NK-92 (cell line): ENCODE data around the gene ARID1A.
A peak's percentile ranks its signal among the peaks of the same experiment; 100 is the strongest.
"Not testable (repeated sequence)": the region's sequence is repeated elsewhere in the genome, so short reads cannot be mapped to it uniquely, and the experiment has no call there.

Experiments
- DNase-seq: peaks from one replicate; lab custom pipeline; 2025; ENCODE audit not compliant: unreplicated experiment; lab: John Stamatoyannopoulos, UW

ARID1A gene

DNA sequence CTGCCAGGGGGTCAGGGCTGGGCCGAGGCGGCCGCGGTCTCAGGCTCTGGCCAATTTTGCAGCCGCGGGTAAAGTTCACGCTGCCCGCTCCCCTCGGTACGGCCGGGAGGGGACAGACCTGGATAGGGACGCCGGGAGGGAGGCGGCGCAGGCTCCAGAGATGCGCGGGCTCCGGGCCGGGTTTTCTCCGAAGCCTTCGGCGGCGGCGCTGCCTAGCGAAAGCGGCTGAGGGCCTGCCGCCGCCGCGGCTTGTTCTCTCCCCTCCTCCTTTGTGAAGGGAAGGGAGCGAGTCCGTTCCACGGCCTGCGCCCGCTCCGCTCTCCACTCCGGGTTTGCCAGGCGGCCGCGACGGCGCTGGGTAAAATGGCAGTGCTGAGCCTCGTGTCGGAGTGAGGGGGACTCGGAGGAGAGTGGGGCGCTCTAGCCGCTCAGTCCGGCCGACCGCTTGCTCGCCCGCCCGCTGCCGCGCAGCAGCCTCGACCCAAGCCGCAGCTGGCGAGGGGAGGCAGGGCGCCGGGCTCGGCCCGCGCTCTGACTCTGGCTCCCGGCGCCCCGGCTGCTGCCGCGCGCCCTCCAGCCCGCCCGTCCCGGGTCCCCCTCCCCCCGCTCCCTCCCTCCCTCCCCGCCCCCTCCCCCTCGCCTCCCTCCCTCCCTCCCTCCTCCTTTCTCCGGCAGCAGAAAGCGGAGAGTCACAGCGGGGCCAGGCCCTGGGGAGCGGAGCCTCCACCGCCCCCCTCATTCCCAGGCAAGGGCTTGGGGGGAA is at the start of gene ARID1A:
ARID1A (plus strand) TSS at position 660 of the 763 bp plus-strand sequence. CDS start 389 bp downstream, outside the sequence.
- peak; percentile 55 for DNase-seq

DNA sequence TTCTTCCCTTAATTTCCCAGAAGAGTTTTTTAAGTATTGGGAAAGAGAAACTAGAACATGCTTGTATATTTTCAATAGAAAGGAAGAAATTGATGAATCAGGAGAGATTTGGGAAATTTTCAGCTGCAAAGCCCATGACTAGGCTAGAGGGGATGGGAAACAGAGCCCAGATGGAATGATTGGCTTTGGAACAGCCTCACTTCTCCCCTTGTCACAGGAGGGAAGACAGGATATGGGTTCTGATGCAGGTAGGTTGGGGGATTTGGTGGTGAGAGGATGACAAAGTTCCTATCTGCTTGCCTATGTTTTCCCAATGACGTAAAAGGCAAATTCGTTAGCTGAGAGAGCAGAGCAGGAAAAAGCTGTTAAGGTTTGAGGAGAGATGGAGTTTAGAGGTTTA is 31.0 kb upstream of the ARID1A start:
- DNase-seq: no peak

- DNase-seq: no peak
These were observed 29.0 kb upstream of the ARID1A start for GRCh38 chr1:26666855-26667254.

DNA sequence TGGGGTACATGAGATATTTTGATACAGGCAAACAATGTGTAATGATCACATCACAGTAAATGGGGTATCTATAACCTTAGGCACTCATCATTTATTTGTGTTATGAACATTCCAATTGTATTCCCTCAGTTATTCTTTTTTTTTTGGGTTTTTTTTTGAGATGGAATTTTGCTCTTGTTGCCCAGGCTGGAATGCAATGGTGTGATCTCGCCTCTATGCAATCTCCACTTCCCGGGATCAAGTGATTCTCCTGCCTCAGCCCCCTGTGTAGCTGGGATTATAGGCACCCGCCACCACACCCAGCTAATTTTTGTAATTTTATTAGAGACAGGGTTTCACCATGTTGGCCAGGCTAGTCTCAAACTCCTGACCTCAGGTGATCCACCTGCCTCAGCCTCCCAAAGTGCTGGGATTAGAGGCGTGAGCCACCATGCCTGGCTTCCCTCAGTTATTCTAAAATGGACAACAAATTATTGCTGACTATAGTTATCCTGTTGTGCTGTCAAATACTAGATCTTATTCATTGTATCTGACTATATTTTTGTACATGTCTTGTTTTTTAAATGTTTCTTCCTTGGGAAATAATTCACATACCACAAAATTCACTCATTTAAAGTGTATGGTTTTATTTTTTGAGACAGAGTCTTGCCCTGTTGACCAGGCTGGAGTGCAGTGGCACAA is 27.6 kb upstream of the ARID1A start:
- DNase-seq: not testable (repeated sequence)

GRCh38 chr1:26677306-26678115 is 18.3 kb upstream of the ARID1A start:
- no peak for DNase-seq

DNA sequence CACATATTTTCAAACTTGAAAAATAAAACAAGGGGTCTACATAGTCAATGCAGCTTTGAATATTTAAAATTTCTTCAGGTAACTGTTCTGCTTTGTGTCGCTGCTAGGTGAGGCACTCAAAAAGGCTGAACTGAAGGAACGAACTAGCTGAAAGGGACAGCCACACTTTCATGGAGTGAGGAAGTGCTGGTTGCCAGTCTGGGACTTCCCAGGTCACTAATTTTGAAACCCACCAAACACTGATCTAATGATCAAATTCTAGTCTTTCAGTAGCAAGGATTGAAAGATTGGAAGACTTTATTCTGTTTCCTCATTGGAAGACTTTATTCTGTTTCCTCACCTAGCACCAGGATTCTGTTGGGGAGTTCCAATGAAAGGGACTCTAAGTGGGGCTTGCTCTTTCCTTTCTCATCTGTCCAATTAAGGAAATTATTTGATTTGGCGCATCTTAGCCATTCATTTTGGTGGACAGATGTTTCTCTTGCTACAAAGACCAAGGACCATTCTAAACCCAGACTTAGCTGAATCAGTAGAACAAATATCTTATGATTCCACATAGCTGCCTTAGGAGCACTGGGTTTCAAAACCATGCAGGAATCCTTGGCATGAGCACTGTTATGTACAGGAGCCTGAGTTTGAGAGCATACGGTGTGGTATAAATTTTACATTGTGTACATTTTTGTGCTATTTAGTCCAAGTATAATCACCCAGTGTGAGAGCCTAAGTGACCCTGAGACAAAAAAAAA is 10.9 kb upstream of the ARID1A start:
- DNase-seq: no peak

- no peak for DNase-seq
These were observed 9.0 kb upstream of the ARID1A start for GRCh38 chr1:26686795-26687194.

- DNase-seq: no peak
These were observed 6.3 kb upstream of the ARID1A start for GRCh38 chr1:26689504-26689903.

DNA sequence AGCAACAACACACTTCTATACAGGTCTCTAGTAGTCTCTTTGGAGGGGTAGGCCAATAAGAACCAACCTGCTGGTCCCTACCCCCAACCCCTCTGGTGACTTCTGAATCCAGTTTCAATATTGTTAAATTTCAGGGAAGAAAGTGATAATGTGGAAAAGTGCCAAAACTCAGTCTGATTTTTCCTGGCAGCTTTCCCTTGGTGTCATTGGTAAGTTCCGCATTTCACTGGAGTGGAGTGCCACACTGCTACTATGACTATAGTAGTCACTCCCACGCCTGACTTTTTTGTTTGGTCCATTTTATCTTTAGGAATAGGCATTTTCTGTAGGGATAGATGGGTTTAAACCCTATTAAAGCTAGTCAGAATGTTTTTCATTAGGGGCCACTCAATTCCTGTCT is 5.7 kb upstream of the ARID1A start:
- no peak for DNase-seq

GRCh38 chr1:26690576-26691031 is 5.2 kb upstream of the ARID1A start:
- no peak for DNase-seq

DNA sequence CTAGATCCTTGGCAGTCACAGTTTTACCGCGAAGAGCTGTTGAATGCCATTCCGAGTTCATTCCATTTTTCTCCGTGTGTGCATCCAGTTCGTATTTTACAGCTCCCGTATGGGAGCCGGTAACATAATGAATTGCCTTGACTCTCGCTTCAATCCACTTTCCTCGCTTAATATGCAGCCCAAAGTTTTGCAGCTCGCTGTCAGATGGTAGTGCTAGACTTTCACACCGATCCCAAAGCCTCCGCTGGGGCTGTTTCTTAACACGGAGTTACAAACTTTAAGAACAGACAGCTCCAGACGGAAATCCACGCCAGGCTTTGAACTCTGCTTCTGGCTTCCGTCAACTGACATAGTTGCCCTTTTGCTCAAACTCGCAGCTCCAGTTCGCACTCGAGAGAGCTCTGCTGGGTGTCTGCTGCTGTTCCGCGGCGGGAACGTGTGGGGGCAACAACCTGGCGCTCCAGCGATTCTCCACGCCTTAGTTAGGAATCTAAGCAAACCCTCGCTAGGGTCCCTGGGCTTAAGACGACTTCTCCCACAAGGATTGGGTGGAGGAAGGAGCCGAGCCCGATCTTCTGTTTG is 3.5 kb upstream of the ARID1A start:
- no peak for DNase-seq

- DNase-seq: peak; percentile 27
These were observed 2.9 kb upstream of the ARID1A start for GRCh38 chr1:26692793-26693490.

DNA sequence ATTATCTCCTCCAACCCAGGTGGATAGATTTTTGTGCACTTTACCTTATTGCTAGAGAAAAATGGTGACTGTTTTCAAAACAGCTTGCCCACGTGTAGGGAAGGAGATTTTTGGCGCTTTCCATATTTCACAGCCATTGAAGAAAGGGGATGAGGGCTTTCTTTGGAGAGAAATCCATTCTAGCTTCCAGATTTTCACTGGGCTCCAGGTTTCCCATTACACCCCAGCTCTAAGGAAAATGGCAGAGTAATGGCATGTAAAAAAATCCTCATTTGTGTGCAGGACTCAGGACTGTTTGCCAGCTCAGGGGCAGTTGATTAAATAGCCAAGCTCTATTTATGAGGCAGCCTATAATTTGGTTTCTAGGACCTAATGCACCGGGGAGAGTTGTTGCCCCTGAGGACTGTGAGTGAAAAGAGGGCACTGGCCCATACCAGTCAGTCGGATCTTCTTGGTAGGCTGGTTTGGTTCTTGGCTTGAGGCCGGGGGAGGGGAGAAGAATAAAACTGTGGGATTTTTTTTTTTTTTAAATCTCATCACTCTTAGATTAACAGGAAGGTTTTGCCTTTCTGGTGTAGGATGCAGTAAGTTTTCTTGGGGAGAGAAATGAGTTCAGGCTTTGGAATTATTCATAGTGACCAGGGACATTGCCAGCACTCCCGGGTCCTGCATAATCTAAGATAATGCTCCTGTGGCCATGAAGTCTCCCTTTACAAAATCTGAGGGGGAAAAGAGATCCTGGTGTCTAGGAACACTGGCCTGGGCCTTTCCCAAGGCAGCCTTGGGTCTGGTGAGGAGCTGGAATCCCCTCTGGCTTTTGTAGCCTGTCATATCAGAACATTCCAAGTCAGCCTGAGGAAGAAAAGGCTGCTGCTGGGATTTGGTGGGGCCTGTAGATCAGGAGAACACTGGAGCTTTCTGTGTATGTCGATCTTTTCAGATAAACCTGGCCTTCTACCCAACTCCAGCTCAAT is 1.9 kb upstream of the ARID1A start:
- DNase-seq: no peak

DNA sequence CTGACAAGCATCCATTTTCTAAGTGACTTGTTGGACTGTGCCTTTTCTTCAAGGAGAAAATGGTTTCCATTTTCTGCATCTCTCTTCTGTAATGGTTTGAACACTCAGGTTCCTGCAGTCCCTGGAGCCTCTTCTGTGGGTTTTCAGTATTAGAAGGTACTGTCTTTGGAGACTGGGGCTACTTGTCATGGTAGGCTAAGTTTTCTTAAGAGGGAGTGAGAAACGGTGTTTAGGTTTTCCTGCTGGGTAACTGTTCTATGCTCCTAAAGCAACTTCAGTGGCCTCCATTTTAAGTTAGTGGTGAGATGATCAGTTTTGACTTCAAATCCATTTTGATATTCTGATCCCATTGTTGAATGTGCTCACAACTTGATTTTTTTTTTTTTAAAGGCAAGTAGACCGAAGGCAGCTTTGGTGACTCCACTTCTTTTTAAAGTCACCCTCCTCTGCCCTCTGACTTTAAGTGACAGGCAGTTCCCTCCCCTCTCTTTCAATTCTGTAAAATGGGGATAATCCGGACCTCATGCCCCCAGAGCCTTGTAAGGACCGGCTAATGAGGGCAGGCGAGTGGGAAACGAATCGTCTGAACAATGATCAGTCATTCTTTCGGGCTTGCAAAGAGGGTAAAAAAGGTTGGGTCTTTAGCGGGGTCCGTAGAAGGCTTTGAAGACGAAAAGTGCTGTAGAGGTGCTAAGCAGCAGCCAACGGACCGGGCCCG is 1.0 kb upstream of the ARID1A start:
- DNase-seq: no peak

DNA sequence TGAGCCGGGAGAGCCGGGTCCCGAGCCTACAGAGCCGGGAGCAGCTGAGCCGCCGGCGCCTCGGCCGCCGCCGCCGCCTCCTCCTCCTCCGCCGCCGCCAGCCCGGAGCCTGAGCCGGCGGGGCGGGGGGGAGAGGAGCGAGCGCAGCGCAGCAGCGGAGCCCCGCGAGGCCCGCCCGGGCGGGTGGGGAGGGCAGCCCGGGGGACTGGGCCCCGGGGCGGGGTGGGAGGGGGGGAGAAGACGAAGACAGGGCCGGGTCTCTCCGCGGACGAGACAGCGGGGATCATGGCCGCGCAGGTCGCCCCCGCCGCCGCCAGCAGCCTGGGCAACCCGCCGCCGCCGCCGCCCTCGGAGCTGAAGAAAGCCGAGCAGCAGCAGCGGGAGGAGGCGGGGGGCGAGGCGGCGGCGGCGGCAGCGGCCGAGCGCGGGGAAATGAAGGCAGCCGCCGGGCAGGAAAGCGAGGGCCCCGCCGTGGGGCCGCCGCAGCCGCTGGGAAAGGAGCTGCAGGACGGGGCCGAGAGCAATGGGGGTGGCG is 371 bp downstream of the ARID1A start:
- DNase-seq: no peak

GRCh38 chr1:26696654-26697430 is 1.0 kb downstream of the ARID1A start:
- DNase-seq: no peak

GRCh38 chr1:26697431-26697977 is 1.7 kb downstream of the ARID1A start:
- no peak for DNase-seq
